HepG2 (cell line): ENCODE results near the gene STAG3. TPM values are rescaled to one million over a fixed set of nuclear protein-coding genes. Genes with fewer than 3 reads are reported as not detected.
A peak's percentile ranks its signal among the peaks of the same experiment; 100 is the strongest.

Source experiments
- AKAP8 ChIP-seq: sonication (generic); formaldehyde crosslinking; IDR thresholded peaks from 2 replicates; pipeline ENCODE4 v1.5.1; 2020; ENCODE audit warnings: mild to moderate bottlenecking, missing genetic modification reagents
- CBX5 ChIP-seq: sonication (generic); formaldehyde crosslinking; IDR thresholded peaks from 2 replicates; pipeline ENCODE4 v1.4.0; 2020; ENCODE audit warnings: missing genetic modification reagents, borderline replicate concordance
- ETV6 ChIP-seq: sonication (generic); formaldehyde crosslinking; conservative IDR thresholded peaks from 2 replicates; pipeline ENCODE4 v1.4.0; 2020; ENCODE audit warnings: missing genetic modification reagents
- HDAC6 ChIP-seq: fragments of 200-600 bp; sonication (generic); IDR thresholded peaks from 2 replicates; pipeline ENCODE4 v1.7.0; 2017; ENCODE audit warnings: mild to moderate bottlenecking, antibody characterized with exemption, low read length, low read depth
- HNF4A ChIP-seq: sonication (generic); formaldehyde crosslinking; IDR thresholded peaks from 2 replicates; pipeline ENCODE4 v1.4.0; 2020; ENCODE audit warnings: missing genetic modification reagents
- HNRNPH1 ChIP-seq: fragments of 200-400 bp; formaldehyde crosslinking; optimal IDR thresholded peaks from 2 replicates; pipeline ENCODE3; 2017; ENCODE audit warnings: mild to moderate bottlenecking, low read depth, low read length
- MED13 ChIP-seq: sonication (generic); formaldehyde crosslinking; IDR thresholded peaks from 2 replicates; pipeline ENCODE4 v1.5.0; 2020; ENCODE audit warnings: missing genetic modification reagents
- MYC ChIP-seq: sonication (generic); formaldehyde crosslinking; IDR thresholded peaks from 2 replicates; pipeline ENCODE4 v1.9.0; 2021; ENCODE audit warnings: missing genetic modification reagents, borderline replicate concordance
- TCF7 ChIP-seq: sonication (generic); IDR thresholded peaks from 2 replicates; pipeline ENCODE4 v1.6.1; 2016; ENCODE audit warnings: antibody characterized with exemption, low read depth
- THAP11 ChIP-seq: IDR thresholded peaks from 2 replicates; pipeline ENCODE4 v1.6.1; 2016; ENCODE audit warnings: missing biosample characterization, missing genetic modification reagents
- ZGPAT ChIP-seq: IDR thresholded peaks from 2 replicates; pipeline ENCODE4 v1.6.1; 2016; ENCODE audit warnings: mild to moderate bottlenecking
- ZKSCAN8 ChIP-seq: IDR thresholded peaks from 2 replicates; pipeline ENCODE4 v1.6.1; 2016; ENCODE audit warnings: borderline replicate concordance, missing genetic modification reagents, missing compliant biosample characterization
- ZNF101 ChIP-seq: sonication (generic); formaldehyde crosslinking; IDR thresholded peaks from 2 replicates; pipeline ENCODE4 v1.4.0; 2020; ENCODE audit warnings: mild to moderate bottlenecking, low read depth, missing genetic modification reagents, borderline replicate concordance
- ZNF121 ChIP-seq: sonication (generic); formaldehyde crosslinking; IDR thresholded peaks from 2 replicates; pipeline ENCODE4 v1.5.0; 2020; ENCODE audit warnings: mild to moderate bottlenecking, missing genetic modification reagents
- ZNF367 ChIP-seq: sonication (generic); formaldehyde crosslinking; IDR thresholded peaks from 2 replicates; pipeline ENCODE4 v1.4.0; 2020; ENCODE audit warnings: missing genetic modification reagents, borderline replicate concordance
- ZNF546 ChIP-seq: sonication (generic); formaldehyde crosslinking; conservative IDR thresholded peaks from 2 replicates; pipeline ENCODE4 v1.8.1; 2023; ENCODE audit warnings: mild to moderate bottlenecking, missing genetic modification reagents
- ZNF563 ChIP-seq: sonication (generic); formaldehyde crosslinking; IDR thresholded peaks from 2 replicates; pipeline ENCODE4 v1.8.0; 2022; ENCODE audit warnings: mild to moderate bottlenecking, moderate library complexity, missing genetic modification reagents
- polyA plus RNA-seq, 8 experiments: library from polyadenylated mRNA; depleted of rRNA in 3 of 8; stranded (reverse) in 7 of 8; unstranded in 1 of 8; fragments of >200 nt; fragmentation: Illumina TruSeq in 4 of 8; extraction: Trizol in 4 of 8; gene quantifications; 2 replicates each; pipeline versions ENCODE4 v1.2.1 to v1.2.3, GENCODE V29; 2011 to 2016; ENCODE audit warnings: low read depth in 4 of 8, missing spikeins in 1 of 8, mixed read lengths in 1 of 8; ENCODE audit not compliant: insufficient read depth in 1 of 8
- total RNA-seq, 5 experiments: library from RNA; depleted of rRNA; stranded (reverse); fragments of >200 nt; fragmentation: Illumina TruSeq; extraction: Trizol; gene quantifications; 2 replicates each; pipeline ENCODE4 v1.2.3, GENCODE V29; 2016; ENCODE audit warnings: low read depth in 1 of 5
- TF ChIP-seq, protein P1 (sequence below): IDR thresholded peaks from 2 replicates; pipeline ENCODE4 v1.6.1; 2016; ENCODE audit warnings: missing genetic modification reagents, missing compliant biosample characterization
- TF ChIP-seq, protein P2 (sequence below), 2 experiments: IDR thresholded peaks; 2 replicates each; pipeline ENCODE4 v1.6.1; 2011 to 2012; ENCODE audit warnings: low read length in 2 of 2, borderline replicate concordance in 1 of 2, low read depth in 1 of 2, mild to moderate bottlenecking in 1 of 2, moderate library complexity in 1 of 2
- TF ChIP-seq, protein P3 (sequence below): sonication (generic); formaldehyde crosslinking; IDR thresholded peaks from 2 replicates; pipeline ENCODE4 v1.5.1; 2020; ENCODE audit warnings: mild to moderate bottlenecking, missing genetic modification reagents, moderate library complexity

The STAG3 gene
- total and polyA plus RNA-seq, 2 of the 13 experiments (the other 11 are each of a cell fraction or from before 2014, with no cell fraction given): 0.09 to 0.33 TPM

DNA sequence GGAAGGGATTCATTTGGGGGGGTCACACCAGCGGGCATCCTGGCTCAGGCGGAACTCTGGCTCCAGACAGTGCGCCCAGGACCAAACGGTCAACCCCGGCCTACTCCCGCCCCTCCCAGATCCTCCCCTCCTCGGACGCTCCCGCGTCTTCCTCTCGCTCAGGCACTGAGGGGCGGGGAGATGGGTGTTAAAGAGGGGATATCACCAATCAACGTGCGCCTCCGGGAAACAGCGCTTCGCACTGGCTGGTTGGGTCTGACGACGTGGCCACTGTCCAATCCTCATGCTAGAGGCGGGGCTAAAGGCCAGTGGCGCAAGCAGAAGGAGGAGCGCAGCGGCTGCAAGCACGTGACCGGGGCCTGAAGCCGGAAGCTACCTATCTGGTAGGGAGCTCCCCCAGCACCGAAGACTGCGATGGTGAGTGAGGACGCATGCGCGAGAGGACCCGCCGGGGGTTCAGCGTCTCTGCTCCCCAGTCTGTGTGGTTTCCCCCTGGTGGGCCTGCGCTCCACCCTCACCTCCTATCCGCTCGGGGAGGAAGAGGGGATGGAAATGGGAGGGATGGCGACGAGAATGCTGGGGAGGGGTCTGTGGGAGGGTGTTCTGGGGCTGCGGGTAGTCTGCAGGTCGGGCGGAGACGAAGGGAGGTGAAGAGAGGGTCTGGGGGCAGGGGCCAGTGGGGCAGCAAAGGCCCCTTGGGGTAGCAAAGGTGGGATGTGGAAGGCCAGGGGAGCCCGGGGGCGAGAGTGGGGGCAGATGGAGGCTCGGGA lies 29.0 kb upstream of the STAG3 start, which contains the start of gene LAMTOR4 (continued):
- TF ChIP-seq, protein P1, sequence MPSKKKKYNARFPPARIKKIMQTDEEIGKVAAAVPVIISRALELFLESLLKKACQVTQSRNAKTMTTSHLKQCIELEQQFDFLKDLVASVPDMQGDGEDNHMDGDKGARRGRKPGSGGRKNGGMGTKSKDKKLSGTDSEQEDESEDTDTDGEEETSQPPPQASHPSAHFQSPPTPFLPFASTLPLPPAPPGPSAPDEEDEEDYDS (CRISPR knock-in tag): peak; percentile 99
- TF ChIP-seq HNF4A (no peak), ZNF563 (CRISPR knock-in tag) (peak; percentile 66; the same call in 1 of the 2 replicates), ZNF101 (no peak), CBX5 (CRISPR knock-in tag) (peak; percentile 36; the same call in 1 of the 2 replicates), MED13 (CRISPR knock-in tag) (peak; percentile 37; the same call in 1 of the 2 replicates), HNRNPH1 (peak; percentile 88), ETV6 (CRISPR knock-in tag) (0 out of 2 replicates have a peak, but pooled peaks have one; percentile 63), HDAC6 (no peak), THAP11 (peak; percentile 76), ZGPAT (CRISPR knock-in tag) (peak; percentile 60; the same call in 1 of the 2 replicates), ZNF367 (CRISPR knock-in tag) (no peak), ZNF121 (CRISPR knock-in tag) (no peak), ZNF546 (CRISPR knock-in tag) (peak; percentile 66; the same call in 1 of the 2 replicates), ZKSCAN8 (CRISPR knock-in tag) (no peak), MYC (CRISPR knock-in tag) (peak; percentile 75; the same call in 1 of the 2 replicates), AKAP8 (CRISPR knock-in tag) (no peak), TCF7 (no peak)
- TF ChIP-seq, protein P2, sequence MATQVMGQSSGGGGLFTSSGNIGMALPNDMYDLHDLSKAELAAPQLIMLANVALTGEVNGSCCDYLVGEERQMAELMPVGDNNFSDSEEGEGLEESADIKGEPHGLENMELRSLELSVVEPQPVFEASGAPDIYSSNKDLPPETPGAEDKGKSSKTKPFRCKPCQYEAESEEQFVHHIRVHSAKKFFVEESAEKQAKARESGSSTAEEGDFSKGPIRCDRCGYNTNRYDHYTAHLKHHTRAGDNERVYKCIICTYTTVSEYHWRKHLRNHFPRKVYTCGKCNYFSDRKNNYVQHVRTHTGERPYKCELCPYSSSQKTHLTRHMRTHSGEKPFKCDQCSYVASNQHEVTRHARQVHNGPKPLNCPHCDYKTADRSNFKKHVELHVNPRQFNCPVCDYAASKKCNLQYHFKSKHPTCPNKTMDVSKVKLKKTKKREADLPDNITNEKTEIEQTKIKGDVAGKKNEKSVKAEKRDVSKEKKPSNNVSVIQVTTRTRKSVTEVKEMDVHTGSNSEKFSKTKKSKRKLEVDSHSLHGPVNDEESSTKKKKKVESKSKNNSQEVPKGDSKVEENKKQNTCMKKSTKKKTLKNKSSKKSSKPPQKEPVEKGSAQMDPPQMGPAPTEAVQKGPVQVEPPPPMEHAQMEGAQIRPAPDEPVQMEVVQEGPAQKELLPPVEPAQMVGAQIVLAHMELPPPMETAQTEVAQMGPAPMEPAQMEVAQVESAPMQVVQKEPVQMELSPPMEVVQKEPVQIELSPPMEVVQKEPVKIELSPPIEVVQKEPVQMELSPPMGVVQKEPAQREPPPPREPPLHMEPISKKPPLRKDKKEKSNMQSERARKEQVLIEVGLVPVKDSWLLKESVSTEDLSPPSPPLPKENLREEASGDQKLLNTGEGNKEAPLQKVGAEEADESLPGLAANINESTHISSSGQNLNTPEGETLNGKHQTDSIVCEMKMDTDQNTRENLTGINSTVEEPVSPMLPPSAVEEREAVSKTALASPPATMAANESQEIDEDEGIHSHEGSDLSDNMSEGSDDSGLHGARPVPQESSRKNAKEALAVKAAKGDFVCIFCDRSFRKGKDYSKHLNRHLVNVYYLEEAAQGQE (IDR thresholded peaks at IDR 0.05; ENCODE audit: borderline replicate concordance in 1 of 2, low read depth in 1 of 2, low read length in 2 of 2): 0 out of 4 replicates have a peak, but pooled peaks of 1 of the 2 experiments have one; percentile 2
- TF ChIP-seq, protein P3, sequence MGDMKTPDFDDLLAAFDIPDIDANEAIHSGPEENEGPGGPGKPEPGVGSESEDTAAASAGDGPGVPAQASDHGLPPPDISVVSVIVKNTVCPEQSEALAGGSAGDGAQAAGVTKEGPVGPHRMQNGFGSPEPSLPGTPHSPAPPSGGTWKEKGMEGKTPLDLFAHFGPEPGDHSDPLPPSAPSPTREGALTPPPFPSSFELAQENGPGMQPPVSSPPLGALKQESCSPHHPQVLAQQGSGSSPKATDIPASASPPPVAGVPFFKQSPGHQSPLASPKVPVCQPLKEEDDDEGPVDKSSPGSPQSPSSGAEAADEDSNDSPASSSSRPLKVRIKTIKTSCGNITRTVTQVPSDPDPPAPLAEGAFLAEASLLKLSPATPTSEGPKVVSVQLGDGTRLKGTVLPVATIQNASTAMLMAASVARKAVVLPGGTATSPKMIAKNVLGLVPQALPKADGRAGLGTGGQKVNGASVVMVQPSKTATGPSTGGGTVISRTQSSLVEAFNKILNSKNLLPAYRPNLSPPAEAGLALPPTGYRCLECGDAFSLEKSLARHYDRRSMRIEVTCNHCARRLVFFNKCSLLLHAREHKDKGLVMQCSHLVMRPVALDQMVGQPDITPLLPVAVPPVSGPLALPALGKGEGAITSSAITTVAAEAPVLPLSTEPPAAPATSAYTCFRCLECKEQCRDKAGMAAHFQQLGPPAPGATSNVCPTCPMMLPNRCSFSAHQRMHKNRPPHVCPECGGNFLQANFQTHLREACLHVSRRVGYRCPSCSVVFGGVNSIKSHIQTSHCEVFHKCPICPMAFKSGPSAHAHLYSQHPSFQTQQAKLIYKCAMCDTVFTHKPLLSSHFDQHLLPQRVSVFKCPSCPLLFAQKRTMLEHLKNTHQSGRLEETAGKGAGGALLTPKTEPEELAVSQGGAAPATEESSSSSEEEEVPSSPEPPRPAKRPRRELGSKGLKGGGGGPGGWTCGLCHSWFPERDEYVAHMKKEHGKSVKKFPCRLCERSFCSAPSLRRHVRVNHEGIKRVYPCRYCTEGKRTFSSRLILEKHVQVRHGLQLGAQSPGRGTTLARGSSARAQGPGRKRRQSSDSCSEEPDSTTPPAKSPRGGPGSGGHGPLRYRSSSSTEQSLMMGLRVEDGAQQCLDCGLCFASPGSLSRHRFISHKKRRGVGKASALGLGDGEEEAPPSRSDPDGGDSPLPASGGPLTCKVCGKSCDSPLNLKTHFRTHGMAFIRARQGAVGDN (CRISPR knock-in tag): peak; percentile 87
